ENCODE results near the gene GGA3.
"Not testable (repeated sequence)": the region's sequence is repeated elsewhere in the genome, so short reads cannot be mapped to it uniquely, and the experiment has no call there.

The GGA3 gene

GRCh38 chr17:75272848-75273184, 11.4 kb upstream of the GGA3 start:
- no peak for DNase-seq

- no peak for DNase-seq
Measured at GRCh38 chr17:75271955-75272847, 10.8 kb upstream of the GGA3 start.

- DNase-seq, result peak; percentile 72
Measured at GRCh38 chr17:75271233-75271954, 10.0 kb upstream of the GGA3 start.

- DNase-seq, result no peak
Measured at GRCh38 chr17:75270966-75271232, 9.5 kb upstream of the GGA3 start, which contains the start of gene MIF4GD. MIF4GD (minus strand) TSS chr17:75271231; CDS start chr17:75270195, 1,036 bp downstream.

- peak; percentile 28 for DNase-seq
Measured at GRCh38 chr17:75270218-75270965, 9.0 kb upstream of the GGA3 start.

GRCh38 chr17:75269844-75270217, 8.4 kb upstream of the GGA3 start:
- no peak for DNase-seq

- no peak for DNase-seq
Measured at GRCh38 chr17:75267411-75268232, 6.2 kb upstream of the GGA3 start.

- no peak for DNase-seq
Measured at GRCh38 chr17:75267153-75267410, 5.7 kb upstream of the GGA3 start.

GRCh38 chr17:75266316-75267152, 5.1 kb upstream of the GGA3 start:
- no peak for DNase-seq

- DNase-seq, result no peak
Measured at GRCh38 chr17:75265614-75266315, 4.4 kb upstream of the GGA3 start.

- DNase-seq, result no peak
Measured at GRCh38 chr17:75263055-75263454, 1.6 kb upstream of the GGA3 start.

- DNase-seq, result no peak
Measured at GRCh38 chr17:75262112-75262606, 753 bp upstream of the GGA3 start.

- peak; percentile 48 for DNase-seq
Measured at GRCh38 chr17:75260641-75261335, 618 bp downstream of the GGA3 start.

GRCh38 chr17:75257228-75257627, 4.2 kb downstream of the GGA3 start:
- DNase-seq, result not testable (repeated sequence)

- DNase-seq, result not testable (repeated sequence)
Measured at GRCh38 chr17:75255954-75256698, 5.3 kb downstream of the GGA3 start.

- no peak for DNase-seq
Measured at GRCh38 chr17:75252039-75252816, 9.2 kb downstream of the GGA3 start.

- DNase-seq, result no peak
Measured at GRCh38 chr17:75250009-75250471, 11.4 kb downstream of the GGA3 start.

GRCh38 chr17:75249564-75249963, 11.8 kb downstream of the GGA3 start:
- no peak for DNase-seq

- DNase-seq, result no peak
Measured at GRCh38 chr17:75246404-75246803, 15.0 kb downstream of the GGA3 start.

Data from effector CD8-positive, alpha-beta T cell (primary cell).